LNCaP clone FGC (cell line): ENCODE results near the gene NR2F6.

ENCODE experiments used
- DNase-seq: peaks from one replicate; pipeline ENCODE4 v3.0.0-alpha.2; 2011; ENCODE audit warnings: low read depth
- H3K4me3 ChIP-seq: 2 replicates; pipeline ENCODE4 v1.5.1; 2011; ENCODE audit warnings: mild to moderate bottlenecking, low read depth, low read length, control low read depth
- CTCF ChIP-seq: IDR thresholded peaks from 2 replicates; pipeline ENCODE4 v1.5.1; 2012; ENCODE audit warnings: mild to moderate bottlenecking; ENCODE audit not compliant: control insufficient read depth, insufficient read depth; ENCODE audit errors: extremely low read depth

NR2F6 gene

GRCh38 chr19:17245535-17245984 lies at the start of gene NR2F6:
NR2F6 (minus strand) TSS chr19:17245919; CDS start chr19:17245220, 699 bp downstream.
- no peak for DNase-seq
- TF ChIP-seq CTCF = no peak
- H3K4me3 ChIP-seq = peak within 1 kb of the TSS; percentile 96

GRCh38 chr19:17294051-17294891 lies 48.6 kb upstream of the NR2F6 start:
- no peak overlapping the region for H3K4me3 ChIP-seq
- no peak for TF ChIP-seq CTCF
- no peak for DNase-seq

- no peak for DNase-seq
- H3K4me3 ChIP-seq = no peak overlapping the region
- no peak for TF ChIP-seq CTCF
Measured at GRCh38 chr19:17293605-17294004, 47.9 kb upstream of the NR2F6 start.

GRCh38 chr19:17292301-17293074 lies 46.8 kb upstream of the NR2F6 start:
- peak; percentile 51 for TF ChIP-seq CTCF
- DNase-seq = peak; percentile 28
- peak overlapping the region; percentile 44 for H3K4me3 ChIP-seq

- DNase-seq = no peak
- H3K4me3 ChIP-seq = no peak overlapping the region
- TF ChIP-seq CTCF = no peak
Measured at GRCh38 chr19:17289489-17289888, 43.8 kb upstream of the NR2F6 start.

GRCh38 chr19:17286752-17287151 lies 41.0 kb upstream of the NR2F6 start:
- no peak overlapping the region for H3K4me3 ChIP-seq
- DNase-seq = no peak
- TF ChIP-seq CTCF = no peak

- H3K4me3 ChIP-seq = no peak overlapping the region
- no peak for TF ChIP-seq CTCF
- no peak for DNase-seq
Measured at GRCh38 chr19:17286263-17286662, 40.5 kb upstream of the NR2F6 start.
